ENCODE data around the gene HINT3.
"Not testable (repeated sequence)": the region's sequence is repeated elsewhere in the genome, so short reads cannot be mapped to it uniquely, and the experiment has no call there.

The HINT3 gene

GRCh38 chr6:125995972-125996580 lies 39.5 kb downstream of the HINT3 start:
- peak; percentile 36 to 44 for DNase-seq (ENCODE audit: low read depth in 2 of 2)

- DNase-seq (ENCODE audit: low read depth in 2 of 2): no peak
Measured at GRCh38 chr6:126002755-126003679, 46.4 kb downstream of the HINT3 start.

- no peak for DNase-seq (ENCODE audit: low read depth in 2 of 2)
Measured at GRCh38 chr6:126007800-126008199, 51.2 kb downstream of the HINT3 start.

GRCh38 chr6:126010040-126010439 lies 53.5 kb downstream of the HINT3 start:
- no peak for DNase-seq (ENCODE audit: low read depth in 2 of 2)

GRCh38 chr6:126015863-126016262 lies 59.3 kb downstream of the HINT3 start:
- no peak for DNase-seq (ENCODE audit: low read depth in 2 of 2)

- DNase-seq (ENCODE audit: low read depth in 2 of 2): no peak
Measured at GRCh38 chr6:126016591-126016990, 60.0 kb downstream of the HINT3 start.

GRCh38 chr6:126017668-126018067 lies 61.1 kb downstream of the HINT3 start:
- no peak for DNase-seq (ENCODE audit: low read depth in 2 of 2)

- DNase-seq (ENCODE audit: low read depth in 2 of 2): no peak
Measured at GRCh38 chr6:126020305-126021050, 63.9 kb downstream of the HINT3 start.

- DNase-seq (ENCODE audit: low read depth in 2 of 2): not testable (repeated sequence)
Measured at GRCh38 chr6:126023474-126023873, 66.9 kb downstream of the HINT3 start.

- no peak for DNase-seq (ENCODE audit: low read depth in 2 of 2)
Measured at GRCh38 chr6:126026001-126026400, 69.4 kb downstream of the HINT3 start.

GRCh38 chr6:126027601-126028000 lies 71.0 kb downstream of the HINT3 start:
- no peak for DNase-seq (ENCODE audit: low read depth in 2 of 2)
